PFSK-1 (cell line): ENCODE measurements around the gene RARS1.

Experiments used
- POLR2AphosphoS5 ChIP-seq: IDR thresholded peaks from 2 replicates; pipeline ENCODE4 v1.6.1; 2012; ENCODE audit warnings: low read depth, mild to moderate bottlenecking, control low read depth, low read length, moderate library complexity
- SIN3A ChIP-seq: IDR thresholded peaks from 2 replicates; pipeline ENCODE4 v1.6.1; 2012; ENCODE audit warnings: mild to moderate bottlenecking, low read length, moderate library complexity, borderline replicate concordance; ENCODE audit not compliant: insufficient read depth

DNA sequence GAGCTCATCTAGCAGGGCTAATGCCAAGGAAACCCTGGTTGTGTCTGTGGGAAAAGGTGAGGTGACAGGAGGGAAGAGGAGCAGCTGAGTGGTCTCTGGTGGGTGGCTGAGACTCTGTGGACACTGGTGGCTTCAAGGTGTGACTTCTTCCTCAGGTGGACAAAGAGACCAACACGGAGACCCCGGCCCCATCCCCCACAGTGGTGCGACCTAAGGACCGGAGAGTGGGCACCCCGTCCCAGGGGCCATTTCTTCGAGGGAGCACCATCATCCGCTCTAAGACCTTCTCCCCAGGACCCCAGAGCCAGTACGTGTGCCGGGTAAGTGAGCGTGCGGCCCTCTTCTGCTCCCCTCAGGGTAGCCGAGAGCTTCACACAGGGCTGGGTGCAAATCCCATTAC, 31.1 kb upstream of the RARS1 start:
- TF ChIP-seq SIN3A (no peak), POLR2AphosphoS5 (no peak)
